PFSK-1 (cell line): ENCODE results near the gene KCMF1.

Experiments
- FOXP2 ChIP-seq: optimal IDR thresholded peaks from 2 replicates; pipeline ENCODE3; 2011; ENCODE audit warnings: borderline replicate concordance, control low read depth, inconsistent platforms; ENCODE audit not compliant: insufficient read depth; ENCODE audit errors: extremely low read length, extremely low read depth
- POLR2AphosphoS5 ChIP-seq: IDR thresholded peaks from 2 replicates; pipeline ENCODE4 v1.6.1; 2012; ENCODE audit warnings: low read depth, mild to moderate bottlenecking, control low read depth, low read length, moderate library complexity
- SIN3A ChIP-seq: IDR thresholded peaks from 2 replicates; pipeline ENCODE4 v1.6.1; 2012; ENCODE audit warnings: mild to moderate bottlenecking, low read length, moderate library complexity, borderline replicate concordance; ENCODE audit not compliant: insufficient read depth
- TAF1 ChIP-seq: IDR thresholded peaks from 2 replicates; pipeline ENCODE4 v1.6.1; 2012; ENCODE audit warnings: low read length, control low read depth, borderline replicate concordance; ENCODE audit not compliant: insufficient read depth
- TF ChIP-seq, protein P1 (sequence below), 2 experiments: IDR thresholded peaks; 2 replicates each; pipeline versions ENCODE4 v1.6.1 to v1.8.0; 2011 to 2012; ENCODE audit warnings: low read depth in 2 of 2, low read length in 2 of 2, control low read depth in 1 of 2, inconsistent platforms in 1 of 2, mild to moderate bottlenecking in 1 of 2, moderate library complexity in 1 of 2; ENCODE audit not compliant: insufficient read depth in 1 of 2

The KCMF1 gene

DNA sequence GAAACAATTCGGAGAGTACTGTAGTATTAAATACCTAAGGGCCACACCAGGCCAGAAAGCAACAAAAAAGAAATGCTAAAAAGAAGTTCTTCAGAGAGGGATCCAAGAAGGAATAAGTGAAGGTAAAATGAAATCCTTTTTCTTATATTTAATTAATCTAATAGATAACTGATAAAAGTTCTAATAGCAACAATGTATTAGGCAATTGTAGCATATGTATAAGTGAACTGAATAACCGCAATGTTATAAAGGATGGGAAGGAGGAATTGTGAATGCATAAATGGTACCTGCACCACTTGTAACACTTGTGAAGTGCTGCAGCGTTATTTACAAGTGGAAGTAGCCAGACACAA, 43.7 kb upstream of the KCMF1 start:
- TF ChIP-seq TAF1 (no peak), FOXP2 (no peak)

DNA sequence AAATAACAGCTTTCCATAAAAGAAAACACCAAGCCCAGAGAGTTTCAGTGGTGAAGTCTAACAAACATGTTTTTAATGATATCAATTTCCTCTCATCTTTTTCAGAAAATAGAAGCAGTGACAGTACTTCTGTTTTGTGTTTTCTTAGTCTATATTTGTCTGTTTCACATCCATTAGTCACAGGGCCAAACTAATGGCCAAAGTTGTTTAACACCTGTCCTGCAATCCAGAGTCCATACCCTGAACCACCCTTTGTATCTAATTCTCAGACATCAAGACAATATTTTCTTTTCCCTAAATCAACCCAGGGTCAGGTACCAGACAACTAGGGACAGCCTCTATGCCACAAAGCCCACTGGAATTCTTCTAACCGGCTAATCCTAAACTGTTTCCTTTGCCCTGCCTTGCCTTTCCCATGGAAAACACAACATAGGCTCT, 39.6 kb upstream of the KCMF1 start:
- TF ChIP-seq FOXP2, result no peak
- no peak for TF ChIP-seq SIN3A
- TF ChIP-seq, protein P1, sequence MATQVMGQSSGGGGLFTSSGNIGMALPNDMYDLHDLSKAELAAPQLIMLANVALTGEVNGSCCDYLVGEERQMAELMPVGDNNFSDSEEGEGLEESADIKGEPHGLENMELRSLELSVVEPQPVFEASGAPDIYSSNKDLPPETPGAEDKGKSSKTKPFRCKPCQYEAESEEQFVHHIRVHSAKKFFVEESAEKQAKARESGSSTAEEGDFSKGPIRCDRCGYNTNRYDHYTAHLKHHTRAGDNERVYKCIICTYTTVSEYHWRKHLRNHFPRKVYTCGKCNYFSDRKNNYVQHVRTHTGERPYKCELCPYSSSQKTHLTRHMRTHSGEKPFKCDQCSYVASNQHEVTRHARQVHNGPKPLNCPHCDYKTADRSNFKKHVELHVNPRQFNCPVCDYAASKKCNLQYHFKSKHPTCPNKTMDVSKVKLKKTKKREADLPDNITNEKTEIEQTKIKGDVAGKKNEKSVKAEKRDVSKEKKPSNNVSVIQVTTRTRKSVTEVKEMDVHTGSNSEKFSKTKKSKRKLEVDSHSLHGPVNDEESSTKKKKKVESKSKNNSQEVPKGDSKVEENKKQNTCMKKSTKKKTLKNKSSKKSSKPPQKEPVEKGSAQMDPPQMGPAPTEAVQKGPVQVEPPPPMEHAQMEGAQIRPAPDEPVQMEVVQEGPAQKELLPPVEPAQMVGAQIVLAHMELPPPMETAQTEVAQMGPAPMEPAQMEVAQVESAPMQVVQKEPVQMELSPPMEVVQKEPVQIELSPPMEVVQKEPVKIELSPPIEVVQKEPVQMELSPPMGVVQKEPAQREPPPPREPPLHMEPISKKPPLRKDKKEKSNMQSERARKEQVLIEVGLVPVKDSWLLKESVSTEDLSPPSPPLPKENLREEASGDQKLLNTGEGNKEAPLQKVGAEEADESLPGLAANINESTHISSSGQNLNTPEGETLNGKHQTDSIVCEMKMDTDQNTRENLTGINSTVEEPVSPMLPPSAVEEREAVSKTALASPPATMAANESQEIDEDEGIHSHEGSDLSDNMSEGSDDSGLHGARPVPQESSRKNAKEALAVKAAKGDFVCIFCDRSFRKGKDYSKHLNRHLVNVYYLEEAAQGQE (IDR thresholded peaks at IDR 0.05; ENCODE audit: insufficient read depth in 1 of 2, low read depth in 2 of 2, low read length in 2 of 2), result no peak
- TF ChIP-seq POLR2AphosphoS5, result no peak
- no peak for TF ChIP-seq TAF1

DNA sequence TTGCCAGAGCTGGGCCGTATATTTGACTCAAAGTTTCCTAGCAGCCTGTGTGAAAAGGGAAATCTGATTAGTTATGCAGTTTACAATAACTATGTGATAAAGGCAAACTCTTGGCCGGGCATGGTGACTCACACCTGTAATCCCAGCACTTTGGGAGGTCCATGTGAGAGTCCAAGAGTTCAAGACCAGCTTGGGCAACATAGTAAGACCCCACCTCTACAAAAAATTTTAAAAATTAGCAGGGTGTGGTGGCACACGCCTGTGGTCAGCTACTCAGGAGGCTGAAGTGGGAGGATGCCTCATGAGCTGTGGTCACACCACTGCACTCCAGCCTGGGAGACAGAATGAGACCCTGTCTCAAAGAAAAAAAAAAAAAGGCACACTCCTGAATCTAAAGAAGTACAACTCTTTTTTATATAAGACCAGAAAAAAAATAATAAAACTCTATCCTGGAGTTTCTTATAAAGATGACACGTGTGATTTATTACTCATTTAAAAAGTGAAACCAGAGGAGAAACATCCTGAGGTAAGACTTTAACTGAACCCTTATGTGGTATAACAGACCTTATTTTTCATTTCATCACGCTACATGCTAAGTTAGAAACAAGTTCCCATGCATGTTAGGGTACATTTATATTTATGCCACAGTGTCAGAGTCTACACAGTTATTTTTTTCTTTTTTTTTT, 32.6 kb upstream of the KCMF1 start:
- TF ChIP-seq SIN3A (no peak), FOXP2 (no peak), TAF1 (no peak), POLR2AphosphoS5 (no peak)
- TF ChIP-seq, protein P1 (IDR thresholded peaks at IDR 0.05; ENCODE audit: insufficient read depth in 1 of 2, low read depth in 2 of 2, low read length in 2 of 2), result no peak

DNA sequence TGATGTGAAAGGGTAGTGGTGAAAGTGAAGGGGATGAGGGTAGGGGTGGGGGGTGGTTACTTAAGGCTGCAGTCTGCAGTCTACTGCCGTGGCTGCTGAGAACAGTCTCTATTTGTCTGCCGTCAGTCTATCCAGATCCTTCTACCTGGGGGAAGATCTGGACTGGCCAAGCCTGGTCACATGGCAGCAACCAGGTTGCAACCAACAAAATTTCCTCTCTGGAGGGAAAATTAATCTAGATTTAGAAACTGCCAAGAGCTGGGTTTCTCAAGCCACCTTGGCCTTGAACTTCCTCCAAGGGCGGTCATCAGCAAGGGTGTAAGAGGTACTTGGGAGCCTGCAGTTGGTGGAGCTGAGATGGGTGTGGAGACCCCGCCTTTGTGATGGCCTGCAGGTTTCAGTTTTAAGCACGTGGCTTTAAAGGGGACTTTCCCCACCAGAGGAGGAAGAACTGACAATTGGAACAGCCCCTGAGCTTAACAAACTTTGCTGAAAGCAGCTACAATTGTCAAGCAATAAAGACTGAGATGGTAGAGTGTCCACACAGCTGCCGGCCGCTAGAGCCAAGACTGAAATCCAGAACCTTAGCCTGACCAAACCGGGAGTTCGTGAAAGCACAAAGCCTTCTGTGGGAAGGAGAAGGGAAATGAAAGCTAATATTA, 31.4 kb upstream of the KCMF1 start:
- TF ChIP-seq FOXP2 (no peak), POLR2AphosphoS5 (no peak), TAF1 (no peak), SIN3A (no peak)
- TF ChIP-seq, protein P1 (IDR thresholded peaks at IDR 0.05; ENCODE audit: insufficient read depth in 1 of 2, low read depth in 2 of 2, low read length in 2 of 2), result no peak

DNA sequence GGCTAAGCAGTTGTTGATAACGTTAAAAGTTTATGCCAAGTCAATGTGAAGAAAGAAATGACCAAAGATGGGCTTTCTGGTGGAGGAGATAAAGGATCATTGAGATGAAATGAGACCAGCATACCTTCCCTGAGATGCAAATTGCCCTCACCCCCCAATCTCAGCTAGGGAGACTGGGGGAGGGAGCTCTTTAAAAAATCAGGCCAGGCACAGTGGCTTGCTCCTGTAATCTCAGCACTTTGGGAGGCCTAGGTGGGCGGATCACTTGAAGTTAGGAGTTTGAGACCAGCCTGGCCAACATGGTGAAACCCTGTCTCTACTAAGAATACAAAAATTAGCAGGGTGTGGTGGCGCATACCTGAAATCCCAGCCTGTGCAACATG, 30.9 kb upstream of the KCMF1 start:
- TF ChIP-seq SIN3A (no peak), TAF1 (no peak), POLR2AphosphoS5 (no peak), FOXP2 (no peak)
- TF ChIP-seq, protein P1 (IDR thresholded peaks at IDR 0.05; ENCODE audit: insufficient read depth in 1 of 2, low read depth in 2 of 2, low read length in 2 of 2), result no peak
